Endothelial cell of umbilical vein (primary cell): ENCODE results near the gene BBC3. TPM values are rescaled to one million over a fixed set of nuclear protein-coding genes. Genes with fewer than 3 reads are reported as not detected.

Experiments
- BruUV-seq: library from RNA; stranded (reverse); fragments of 400-500 nt; replicated peaks from 2 replicates; lab custom pipeline; 2021; lab: Mats Ljungman, UMichigan
- CTCF ChIA-PET: fragments of 300-600, 350-600 bp; sonication (Branson Sonifier 250); formaldehyde crosslinking; loops from one replicate; lab custom pipeline; 2021; ENCODE audit warnings: antibody characterized with exemption, inconsistent platforms; lab: Charles Lee
- POLR2A ChIA-PET: fragments of 300-600, 350-600 bp; sonication (Branson Sonifier 250); formaldehyde crosslinking; loops from one replicate; lab custom pipeline; 2021; ENCODE audit warnings: antibody characterized with exemption, inconsistent platforms; lab: Charles Lee
- DNase-seq: peaks from one replicate; pipeline ENCODE4 v3.0.0-alpha.2; 2011; ENCODE audit warnings: low read depth, low spot score
- FAIRE-seq: peaks from 2 replicates; lab custom pipeline; 2011; peaks lifted over from hg19 to GRCh38; lab: Jason Lieb, UNC
- H2AFZ ChIP-seq: 2 replicates; pipeline ENCODE4 v1.6.0; 2012; ENCODE audit warnings: low read depth, low read length, control low read depth, inconsistent platforms
- H3K27ac ChIP-seq: 2 replicates; pipeline ENCODE4 v1.5.1; 2011; ENCODE audit warnings: low read depth, mild to moderate bottlenecking, control low read depth, low read length, moderate library complexity; ENCODE audit not compliant: insufficient read depth
- H3K27me3 ChIP-seq, 2 experiments: 2 replicates each; pipeline versions ENCODE4 v1.6.0 to v1.6.1; 2011; ENCODE audit warnings: low read length in 2 of 2, mixed read lengths in 1 of 2; ENCODE audit not compliant: control insufficient read depth in 2 of 2, insufficient read depth in 2 of 2
- H3K36me3 ChIP-seq, 2 experiments: 2 replicates in 1 of 2; 3 replicates in 1 of 2; pipeline ENCODE4 v1.5.1; 2011; ENCODE audit warnings: low read length in 2 of 2, mild to moderate bottlenecking in 1 of 2, moderate library complexity in 1 of 2; ENCODE audit not compliant: control insufficient read depth in 2 of 2, insufficient read depth in 2 of 2; ENCODE audit errors: extremely low read depth in 1 of 2
- H3K4me1 ChIP-seq: 3 replicates; pipeline ENCODE4 v1.5.1; 2011; ENCODE audit warnings: mild to moderate bottlenecking, low read length; ENCODE audit not compliant: control insufficient read depth, insufficient read depth; ENCODE audit errors: extremely low read depth
- H3K4me2 ChIP-seq: 2 replicates; pipeline ENCODE4 v1.6.1; 2011; ENCODE audit warnings: low read length, control low read depth, mixed read lengths; ENCODE audit not compliant: insufficient read depth
- H3K4me3 ChIP-seq, 3 experiments: fragments of 200-600 bp in 1 of 3; sonication (generic), shearing (Covaris generic) in 1 of 3; replicated peaks in 1 of 3; 2 replicates each; pipeline ENCODE4 v1.5.1; 2011 to 2016; ENCODE audit warnings: control low read depth in 3 of 3, low read length in 3 of 3, mild to moderate bottlenecking in 2 of 3, inconsistent platforms in 1 of 3, low read depth in 1 of 3, moderate library complexity in 1 of 3; ENCODE audit not compliant: insufficient read depth in 1 of 3
- H3K79me2 ChIP-seq: 2 replicates; pipeline ENCODE4 v1.6.0; 2012; ENCODE audit warnings: low read length, inconsistent platforms; ENCODE audit not compliant: control insufficient read depth, insufficient read depth
- H3K9ac ChIP-seq: replicated peaks from 2 replicates; pipeline ENCODE3; 2011; ENCODE audit warnings: low read length, control low read depth; ENCODE audit not compliant: insufficient read depth; ENCODE audit errors: extremely low read depth
- H3K9me1 ChIP-seq: replicated peaks from 3 replicates; pipeline ENCODE4 v1.6.0; 2011; ENCODE audit warnings: mild to moderate bottlenecking, low read length; ENCODE audit not compliant: control insufficient read depth, insufficient read depth; ENCODE audit errors: extremely low read depth
- H3K9me3 ChIP-seq: replicated peaks from 2 replicates; pipeline ENCODE4 v1.5.1; 2012; ENCODE audit warnings: low read length, inconsistent platforms; ENCODE audit not compliant: control insufficient read depth, insufficient read depth
- H4K20me1 ChIP-seq: replicated peaks from 2 replicates; pipeline ENCODE3; 2011; ENCODE audit warnings: mild to moderate bottlenecking, low read length; ENCODE audit not compliant: control insufficient read depth, insufficient read depth; ENCODE audit errors: extremely low read depth
- EZH2 ChIP-seq: IDR thresholded peaks from 2 replicates; pipeline ENCODE4 v1.6.1; 2012; ENCODE audit warnings: borderline replicate concordance, low read depth, mild to moderate bottlenecking, moderate library complexity, low read length, inconsistent platforms; ENCODE audit not compliant: severe bottlenecking
- FOS ChIP-seq: IDR thresholded peaks from 2 replicates; pipeline ENCODE4 v1.6.1; 2011; ENCODE audit warnings: mild to moderate bottlenecking, low read length, moderate library complexity, borderline replicate concordance; ENCODE audit not compliant: insufficient read depth
- GATA2 ChIP-seq: IDR thresholded peaks from 2 replicates; pipeline ENCODE4 v1.7.0; 2011; ENCODE audit warnings: low read depth, mild to moderate bottlenecking, moderate library complexity, mixed read lengths, low read length; ENCODE audit not compliant: insufficient read length, insufficient read depth
- JUN ChIP-seq: IDR thresholded peaks from 2 replicates; pipeline ENCODE4 v1.6.1; 2011; ENCODE audit warnings: borderline replicate concordance, low read depth; ENCODE audit not compliant: insufficient read length, insufficient read depth
- MYC ChIP-seq: IDR thresholded peaks from one replicate; pipeline ENCODE4 v1.6.1; 2011; ENCODE audit warnings: mild to moderate bottlenecking, low read depth, low read length
- POLR2A ChIP-seq: IDR thresholded peaks from 2 replicates; pipeline ENCODE4 v1.6.1; 2012; ENCODE audit warnings: low read depth, mild to moderate bottlenecking, control low read depth, low read length
- POLR2AphosphoS5 ChIP-seq: IDR thresholded peaks from 2 replicates; pipeline ENCODE4 v1.6.1; 2012; ENCODE audit warnings: low read depth, mild to moderate bottlenecking, control low read depth, low read length, moderate library complexity; ENCODE audit not compliant: insufficient read depth
- dilution Hi-C: fragments of 300-500 bp; cut with MboI; formaldehyde crosslinking; loops from one replicate; pipeline ENCODE4 v1.15.0; 2019; ENCODE audit warnings: low sequenced_read_pairs; ENCODE audit not compliant: extremely low pct_ligation_motif_present
- intact Hi-C: fragments of 100-400 bp; cut with micrococcal nuclease; formaldehyde crosslinking; loops from one replicate; pipeline ENCODE4 v1.10.0; 2022
- polyA plus RNA-seq, 4 experiments: library from polyadenylated mRNA; depleted of rRNA in 3 of 4; stranded (reverse) in 3 of 4; unstranded in 1 of 4; fragments of >200 nt; gene quantifications; 2 replicates each; pipeline versions ENCODE4 v1.2.1 to v1.2.3, GENCODE V29; 2011 to 2012; ENCODE audit warnings: missing spikeins in 1 of 4
- total RNA-seq: library from RNA; stranded (reverse); gene quantifications from 2 replicates; pipeline ENCODE4 v1.2.3, GENCODE V29; 2021
- TF ChIP-seq, protein P1 (sequence below): IDR thresholded peaks from 2 replicates; pipeline ENCODE4 v1.6.1; 2011; ENCODE audit not compliant: insufficient read depth, insufficient read length
- TF ChIP-seq, protein P2 (sequence below), 2 donors: IDR thresholded peaks; 1 replicate in 1 of 2; 2 replicates in 1 of 2; pipeline ENCODE4 v1.5.1; 2011; ENCODE audit warnings: low read length in 2 of 2, mild to moderate bottlenecking in 2 of 2, moderate library complexity in 2 of 2, control low read depth in 1 of 2, inconsistent platforms in 1 of 2, low read depth in 1 of 2; ENCODE audit not compliant: insufficient read depth in 1 of 2; ENCODE audit errors: extremely low read depth in 1 of 2

The BBC3 gene
- total and polyA plus RNA-seq, 2 donors (not counting 3 experiments of a cell fraction or from before 2014, with no cell fraction given), result 11.3 to 35.7 TPM

DNA sequence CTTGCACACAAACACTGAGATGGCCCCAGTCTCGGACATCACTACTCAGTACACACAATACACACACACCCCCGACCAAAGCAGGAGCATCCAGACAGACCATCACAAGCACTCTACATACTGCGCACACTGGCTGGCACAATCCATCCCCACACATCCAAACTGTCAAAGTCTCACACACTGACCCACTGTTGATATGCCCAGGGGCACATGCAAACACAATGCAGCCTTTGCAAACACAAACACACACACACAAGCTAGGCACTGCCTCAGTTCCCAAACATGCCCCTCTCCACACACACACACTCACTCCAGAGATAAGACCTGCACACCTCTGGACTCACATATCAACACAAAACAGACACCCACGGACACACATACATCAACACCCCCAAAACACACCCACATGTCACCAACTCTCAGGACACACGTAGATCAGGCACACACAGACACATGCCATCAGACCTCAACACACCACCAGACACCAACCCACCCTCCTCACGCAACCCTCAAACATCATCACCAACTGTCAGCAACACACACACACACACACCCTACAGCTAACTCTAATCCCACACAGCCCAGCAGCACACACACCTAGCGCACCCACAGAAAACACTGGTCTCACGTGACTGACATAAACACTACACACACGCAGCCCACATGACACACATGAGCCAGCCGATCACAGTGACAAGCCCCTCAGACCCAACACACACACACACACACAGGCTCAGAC, 1.9 kb downstream of the BBC3 start:
- Histone ChIP-seq H3K4me2 (peak overlapping the region; percentile 57), H3K4me3 (peak overlapping the region in 2 of 3 experiments; percentile 70 to 93), H3K79me2 (peaks cover 9% of the 10 kb centered on the region), H3K9ac (peak overlapping the region; percentile 57), H3K27ac (no peak overlapping the region), H3K27me3 (no peaks in the 10 kb centered on the region), H2AFZ (no peak overlapping the region), H3K9me1 (no peaks in the 10 kb centered on the region), H3K9me3 (no peaks in the 10 kb centered on the region), H3K4me1 (peaks cover 36% of the 10 kb centered on the region), H3K36me3 (no peaks in the 10 kb centered on the region), H4K20me1 (no peaks in the 10 kb centered on the region)
- dilution Hi-C loops, result no loop called here
- intact Hi-C loops, result loop anchor here (1.0 kb wide), 1 partner anchor 45 kb away; the partner anchor contains the start of gene INAFM1
- no peak for TF ChIP-seq POLR2AphosphoS5
- TF ChIP-seq, protein P1, sequence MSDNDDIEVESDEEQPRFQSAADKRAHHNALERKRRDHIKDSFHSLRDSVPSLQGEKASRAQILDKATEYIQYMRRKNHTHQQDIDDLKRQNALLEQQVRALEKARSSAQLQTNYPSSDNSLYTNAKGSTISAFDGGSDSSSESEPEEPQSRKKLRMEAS, result no peak
- no peak for TF ChIP-seq JUN
- TF ChIP-seq, protein P2, sequence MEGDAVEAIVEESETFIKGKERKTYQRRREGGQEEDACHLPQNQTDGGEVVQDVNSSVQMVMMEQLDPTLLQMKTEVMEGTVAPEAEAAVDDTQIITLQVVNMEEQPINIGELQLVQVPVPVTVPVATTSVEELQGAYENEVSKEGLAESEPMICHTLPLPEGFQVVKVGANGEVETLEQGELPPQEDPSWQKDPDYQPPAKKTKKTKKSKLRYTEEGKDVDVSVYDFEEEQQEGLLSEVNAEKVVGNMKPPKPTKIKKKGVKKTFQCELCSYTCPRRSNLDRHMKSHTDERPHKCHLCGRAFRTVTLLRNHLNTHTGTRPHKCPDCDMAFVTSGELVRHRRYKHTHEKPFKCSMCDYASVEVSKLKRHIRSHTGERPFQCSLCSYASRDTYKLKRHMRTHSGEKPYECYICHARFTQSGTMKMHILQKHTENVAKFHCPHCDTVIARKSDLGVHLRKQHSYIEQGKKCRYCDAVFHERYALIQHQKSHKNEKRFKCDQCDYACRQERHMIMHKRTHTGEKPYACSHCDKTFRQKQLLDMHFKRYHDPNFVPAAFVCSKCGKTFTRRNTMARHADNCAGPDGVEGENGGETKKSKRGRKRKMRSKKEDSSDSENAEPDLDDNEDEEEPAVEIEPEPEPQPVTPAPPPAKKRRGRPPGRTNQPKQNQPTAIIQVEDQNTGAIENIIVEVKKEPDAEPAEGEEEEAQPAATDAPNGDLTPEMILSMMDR (IDR thresholded peaks at IDR 0.05; ENCODE audit: extremely low read depth in 1 of 2, insufficient read depth in 1 of 2, low read depth in 1 of 2, low read length in 2 of 2), result no peak
- TF ChIP-seq POLR2A, result no peak
- TF ChIP-seq MYC, result no peak
- no peak for TF ChIP-seq GATA2
- no peak for TF ChIP-seq FOS
- no peak for TF ChIP-seq EZH2
- CTCF ChIA-PET, result interaction anchor here (1.1 to 3.1 kb wide), 3 partner anchors 14 to 18 kb away, joined by 3 to 31 read pairs (median 3); no protein-coding TSS in a partner anchor
- FAIRE-seq (peak; percentile 24), DNase-seq (peak; percentile 67)
- no TSS peak for BruUV-seq
- POLR2A ChIA-PET, result interaction anchor here (1.5 kb wide), 1 partner anchor 27 kb away, joined by 3 read pairs; the partner anchor contains the start of gene CCDC9
